GM12878 (cell line): ENCODE measurements around the gene ITGA11. TPM values are rescaled to one million over a fixed set of nuclear protein-coding genes. Genes with fewer than 3 reads are reported as not detected.

Experiments used
- ATAC-seq: fragments of 200-7000 bp; cut with Tn5 transposase; 3 replicates; pipeline ENCODE4 v1.9.1; 2020; ENCODE audit warnings: mild to moderate bottlenecking, moderate library complexity
- BruUV-seq: library from RNA; stranded (reverse); fragments of 400-500 nt; replicated peaks from 2 replicates; lab custom pipeline; 2021; lab: Mats Ljungman, UMichigan
- CTCF ChIA-PET: fragments of 300-600 bp; sonication (Branson Sonifier 250); formaldehyde crosslinking; extraction: SDS; loops from one replicate; lab custom pipeline; 2021; ENCODE audit warnings: inconsistent platforms; lab: Yijun Ruan, JAX
- POLR2A ChIA-PET: fragments of 350-600 bp; formaldehyde crosslinking; extraction: SDS; loops from one replicate; lab custom pipeline; 2021; ENCODE audit warnings: inconsistent platforms; lab: Charles Lee
- RAD21 ChIA-PET: fragments of 300-600 bp; sonication (Branson Sonifier 250); formaldehyde crosslinking; loops from one replicate; lab custom pipeline; 2023; ENCODE audit warnings: antibody characterized with exemption; ENCODE audit not compliant: unreplicated experiment; lab: Charles Lee
- SMC1A ChIA-PET: fragments of 300-600 bp; sonication (Branson Sonifier 250); formaldehyde crosslinking; loops from one replicate; lab custom pipeline; 2023; ENCODE audit not compliant: unreplicated experiment, uncharacterized antibody; lab: Charles Lee
- DNase-seq: peaks from one replicate; pipeline ENCODE4 v3.0.0-alpha.2; 2011; ENCODE audit warnings: low read depth, low spot score
- FAIRE-seq: peaks from 3 replicates; lab custom pipeline; 2011; peaks lifted over from hg19 to GRCh38; lab: Jason Lieb, UNC
- H2AFZ ChIP-seq: 2 replicates; pipeline ENCODE4 v1.6.0; 2011; ENCODE audit warnings: low read depth, low read length, control low read depth; ENCODE audit not compliant: control insufficient read depth
- H3K27ac ChIP-seq: 2 replicates; pipeline ENCODE4 v1.5.1; 2011; ENCODE audit warnings: control low read depth; ENCODE audit not compliant: control insufficient read depth, insufficient read depth
- H3K27me3 ChIP-seq, 2 experiments: replicated peaks in 1 of 2; 2 replicates each; pipeline versions ENCODE4 v1.6.0 to v1.6.1; 2011; ENCODE audit warnings: low read length in 1 of 2; ENCODE audit not compliant: control insufficient read depth in 2 of 2, insufficient read depth in 2 of 2
- H3K36me3 ChIP-seq, 2 experiments: 2 replicates each; pipeline ENCODE4 v1.5.1; 2011; ENCODE audit warnings: low read length in 1 of 2; ENCODE audit not compliant: control insufficient read depth in 2 of 2, insufficient read depth in 2 of 2
- H3K4me1 ChIP-seq: 2 replicates; pipeline ENCODE4 v1.6.1; 2011; ENCODE audit warnings: mild to moderate bottlenecking, low read length, moderate library complexity, mixed read lengths; ENCODE audit not compliant: control insufficient read depth, insufficient read depth
- H3K4me2 ChIP-seq: 2 replicates; pipeline ENCODE4 v1.6.0; 2011; ENCODE audit warnings: control low read depth; ENCODE audit not compliant: control insufficient read depth, insufficient read depth
- H3K4me3 ChIP-seq: fragments of 200-600 bp; sonication (generic); 2 replicates; pipeline ENCODE4 v1.5.1; 2016
- H3K79me2 ChIP-seq: 2 replicates; pipeline ENCODE4 v1.6.0; 2011; ENCODE audit warnings: low read length; ENCODE audit not compliant: control insufficient read depth, insufficient read depth
- H3K9ac ChIP-seq: 2 replicates; pipeline ENCODE4 v1.8.0; 2011; ENCODE audit warnings: low read length, control low read depth, mixed read lengths; ENCODE audit not compliant: control insufficient read depth, insufficient read depth
- H3K9me3 ChIP-seq: replicated peaks from 3 replicates; pipeline ENCODE4 v1.5.1; 2011; ENCODE audit warnings: mild to moderate bottlenecking, low read length; ENCODE audit not compliant: control insufficient read depth, insufficient read depth
- H4K20me1 ChIP-seq: 2 replicates; pipeline ENCODE4 v1.6.0; 2011; ENCODE audit not compliant: control insufficient read depth, insufficient read depth
- ATF7 ChIP-seq: fragments of 450-650 bp; IDR thresholded peaks from 2 replicates; pipeline ENCODE4 v1.6.1; 2016; ENCODE audit warnings: low read depth, mild to moderate bottlenecking
- BHLHE40 ChIP-seq, 2 experiments: fragments of 450-650 bp in 1 of 2; IDR thresholded peaks; 2 replicates each; pipeline ENCODE4 v1.6.1; 2011 to 2017; ENCODE audit warnings: low read depth in 2 of 2, borderline replicate concordance in 1 of 2, improper control_type of control experiment in 1 of 2, low read length in 1 of 2, mild to moderate bottlenecking in 1 of 2
- CBX3 ChIP-seq: fragments of 200-600 bp; sonication (generic); IDR thresholded peaks from 2 replicates; pipeline ENCODE4 v1.6.1; 2016; ENCODE audit warnings: low read depth, borderline replicate concordance
- CHD1 ChIP-seq: IDR thresholded peaks from 2 replicates; pipeline ENCODE4 v1.6.1; 2012; ENCODE audit warnings: low read depth, low read length, improper control_type of control experiment
- CHD2 ChIP-seq: IDR thresholded peaks from 2 replicates; pipeline ENCODE4 v1.6.1; 2011; ENCODE audit warnings: low read depth, low read length, improper control_type of control experiment, borderline replicate concordance
- CREB1 ChIP-seq: IDR thresholded peaks from 2 replicates; pipeline ENCODE4 v1.6.1; 2012; ENCODE audit warnings: low read depth, mild to moderate bottlenecking, inconsistent platforms
- HDAC2 ChIP-seq: fragments of 200-600 bp; sonication (generic); IDR thresholded peaks from 2 replicates; pipeline ENCODE4 v1.6.1; 2017
- MEF2A ChIP-seq: IDR thresholded peaks from 2 replicates; pipeline ENCODE4 v1.6.1; 2011; ENCODE audit warnings: low read depth, mild to moderate bottlenecking, low read length, moderate library complexity; ENCODE audit not compliant: insufficient read depth
- NFXL1 ChIP-seq: fragments of 450-650 bp; IDR thresholded peaks from 2 replicates; pipeline ENCODE4 v1.6.1; 2017; ENCODE audit warnings: antibody characterized with exemption, mild to moderate bottlenecking, borderline replicate concordance
- NR2C1 ChIP-seq: fragments of 450-650 bp; IDR thresholded peaks from 2 replicates; pipeline ENCODE4 v1.6.1; 2017; ENCODE audit warnings: antibody characterized with exemption, mild to moderate bottlenecking, moderate library complexity
- RELA ChIP-seq: fragments of 450-650 bp; IDR thresholded peaks from 2 replicates; pipeline ENCODE4 v1.8.0; 2014; ENCODE audit warnings: borderline replicate concordance; ENCODE audit not compliant: partially characterized antibody
- RFX5 ChIP-seq: IDR thresholded peaks from 2 replicates; pipeline ENCODE4 v1.6.1; 2011; ENCODE audit warnings: low read depth, low read length, improper control_type of control experiment
- RUNX3 ChIP-seq: IDR thresholded peaks from 2 replicates; pipeline ENCODE4 v1.6.1; 2012; ENCODE audit warnings: low read length, inconsistent platforms
- ZNF274 ChIP-seq: IDR thresholded peaks from one replicate; pipeline ENCODE4 v1.8.0; 2011; ENCODE audit not compliant: insufficient read length, insufficient read depth
- ZNF622 ChIP-seq: fragments of 450-650 bp; IDR thresholded peaks from 2 replicates; pipeline ENCODE4 v1.6.1; 2017; ENCODE audit warnings: mild to moderate bottlenecking, inconsistent platforms
- WGBS: methylation state at CpG from one replicate; pipeline ENCODE4 v1.1.6; 2016; ENCODE audit warnings: low lambda C conversion rate; ENCODE audit not compliant: insufficient replicate concordance, insufficient coverage; ENCODE audit errors: missing lambda C conversion rate; 5-methylcytosine and 5-hydroxymethylcytosine counted together
- in situ Hi-C: fragments of 300-500 bp; cut with MboI; formaldehyde crosslinking; loops from 9 replicates; pipeline ENCODE4 v1.14.3; 2018; ENCODE audit warnings: mixed read lengths
- intact Hi-C: fragments of 100-400 bp; cut with micrococcal nuclease; formaldehyde crosslinking; loops from one replicate; pipeline ENCODE4 v1.14.2; 2022; ENCODE audit not compliant: unreplicated experiment
- polyA plus RNA-seq, 11 experiments: library from polyadenylated mRNA; depleted of rRNA in 4 of 11; unstranded in 6 of 11; stranded (reverse) in 5 of 11; fragments of >200 nt; fragmentation: Nextera tagmentation in 4 of 11; fragmentation: Illumina TruSeq in 1 of 11; extraction: Ambion mirVana in 4 of 11; extraction: Trizol in 1 of 11; gene quantifications; 1 replicate in 1 of 11; 2 replicates in 10 of 11; pipeline versions ENCODE4 v1.2.1 to v1.2.3, GENCODE V29; 2011 to 2016; ENCODE audit warnings: inconsistent platforms in 2 of 11, missing spikeins in 2 of 11, low read depth in 1 of 11
- total RNA-seq, 4 experiments: library from RNA; depleted of rRNA in 3 of 4; stranded (reverse); fragments of >200 nt in 3 of 4; fragmentation: Illumina TruSeq in 1 of 4; extraction: Trizol in 1 of 4; gene quantifications; 2 replicates each; pipeline versions ENCODE4 v1.2.1 to v1.2.3, GENCODE V29; 2013 to 2021

Gene ITGA11
- total and polyA plus RNA-seq, 10 of the 15 experiments (the other 5 are each of a cell fraction or from before 2014, with no cell fraction given): under 0.01 to 0.36 (median 0.13) TPM; not detected in 1

DNA sequence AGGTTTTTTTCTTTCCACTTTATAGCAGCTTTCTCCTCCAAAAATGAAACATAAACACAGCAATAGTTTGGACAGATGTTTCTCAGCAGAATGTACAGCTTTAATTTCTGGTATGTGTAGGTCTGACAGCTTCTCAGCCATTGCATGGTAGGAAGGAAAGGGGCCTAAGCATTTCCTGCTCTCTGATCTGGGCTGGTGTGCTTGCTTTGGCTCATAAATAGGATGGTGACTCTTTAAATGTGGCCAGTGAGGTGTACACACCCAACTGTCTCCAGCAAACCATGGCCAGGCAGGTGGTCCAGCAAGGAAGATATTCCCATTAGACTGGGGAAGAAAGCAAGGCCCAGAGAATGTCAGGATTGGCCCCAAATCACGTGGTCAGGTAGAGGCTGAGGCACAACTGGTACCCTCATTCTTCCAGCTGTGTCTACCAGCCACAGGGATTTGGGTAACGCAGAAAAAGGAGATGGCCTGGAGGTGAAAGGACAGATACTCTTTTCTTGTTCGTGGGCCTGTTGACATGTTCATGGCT is 52.1 kb downstream of the ITGA11 start:
- WGBS: 30% methylated on average over 3 of the region's 3 CpGs
- Histone ChIP-seq H3K4me3 (no peak overlapping the region), H4K20me1 (no peaks in the 10 kb centered on the region), H3K9ac (no peak overlapping the region), H3K9me3 (no peaks in the 10 kb centered on the region; the same call in 2 of the 3 replicates), H2AFZ (no peak overlapping the region), H3K27ac (no peak overlapping the region), H3K79me2 (no peaks in the 10 kb centered on the region), H3K4me2 (no peak overlapping the region), H3K27me3 (no peaks in the 10 kb centered on the region; a peak in 1 of 4 replicates), H3K4me1 (no peaks in the 10 kb centered on the region), H3K36me3 (no peaks in the 10 kb centered on the region)
- RAD21 ChIA-PET: no interaction called here
- SMC1A ChIA-PET: no interaction called here
- in situ Hi-C loops (no loop called here), intact Hi-C loops (loop anchor here (5.0 to 10.0 kb wide), 2 partner anchors 128 to 155 kb away; no protein-coding TSS in a partner anchor)
- FAIRE-seq (no peak), DNase-seq (no peak), ATAC-seq (no peak)
- CTCF ChIA-PET: no interaction called here
- POLR2A ChIA-PET: no interaction called here
- BruUV-seq: no TSS peak
- TF ChIP-seq ZNF274: no peak
- no peak for TF ChIP-seq CREB1
- TF ChIP-seq NFXL1: no peak
- TF ChIP-seq ATF7: no peak
- TF ChIP-seq ZNF622: no peak
- TF ChIP-seq RUNX3: no peak
- no peak for TF ChIP-seq HDAC2
- no peak for TF ChIP-seq CHD1
- no peak for TF ChIP-seq RFX5
- no peak for TF ChIP-seq MEF2A
- TF ChIP-seq NR2C1: no peak
- no peak for TF ChIP-seq CHD2
- TF ChIP-seq BHLHE40 (IDR thresholded peaks at IDR 0.05; ENCODE audit: borderline replicate concordance in 1 of 2, low read depth in 2 of 2, low read length in 1 of 2): no peak
- TF ChIP-seq RELA: no peak
- no peak for TF ChIP-seq CBX3
